Right lobe of liver (tissue), 4 donors: ENCODE measurements around the gene KCNK16.

Experiments used
- CTCF ChIP-seq, 4 donors: fragments of 200-600 bp in 3 of 4; fragments of 450-650 bp in 1 of 4; IDR thresholded peaks; one replicate each; pipeline versions ENCODE4 v1.5.1 to v1.8.0; 2016 to 2022; ENCODE audit warnings: antibody characterized with exemption in 4 of 4, mild to moderate bottlenecking in 2 of 4
- POLR2A ChIP-seq: fragments of 450-650 bp; IDR thresholded peaks from one replicate; pipeline ENCODE4 v1.6.1; 2017; ENCODE audit warnings: antibody characterized with exemption, mild to moderate bottlenecking
- donor health status: DM: no; HTN: no; CAD: no.
- donor health status: DM: no; HTN: no; CAD: no.
- donor health status: DM: no; HTN: yes; CAD: no.

GRCh38 chr6:39317256-39317655 is 5.2 kb downstream of the KCNK16 start:
- TF ChIP-seq CTCF (IDR thresholded peaks at IDR 0.05) (no peak), POLR2A (no peak)
